ENCODE data around the gene PRKCA. TPM values are rescaled to one million over a fixed set of nuclear protein-coding genes. Genes with fewer than 3 reads are reported as not detected.

The PRKCA gene
- total and polyA plus RNA-seq, 2 donors (not counting 3 experiments of a cell fraction or from before 2014, with no cell fraction given) = 7.5 to 34.2 TPM

DNA sequence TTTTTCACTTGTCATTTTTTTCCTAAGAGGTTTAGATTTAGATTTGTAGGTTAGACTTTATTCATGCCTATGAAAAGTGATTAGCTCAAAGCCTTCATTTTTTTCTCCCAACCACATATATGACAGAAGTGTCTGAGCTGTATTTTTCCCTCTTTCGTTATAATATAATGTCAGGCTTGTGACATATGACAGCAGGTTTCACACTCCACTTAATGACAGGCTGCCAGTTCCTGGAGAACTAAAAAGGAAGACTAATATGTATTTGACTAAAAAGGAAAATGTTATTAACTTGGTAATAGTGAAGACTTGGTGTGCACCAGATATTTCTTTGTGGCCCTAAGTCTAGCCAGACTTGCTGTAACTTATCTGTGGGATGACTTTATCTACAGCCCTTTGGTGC is 331.8 kb downstream of the PRKCA start:
- no peaks in the 10 kb centered on the region for H3K9me1 ChIP-seq (replicated peaks; ENCODE audit: control insufficient read depth, extremely low read depth, insufficient read depth, low read length)
- BruUV-seq (replicated peaks) = no TSS peak
- H3K9ac ChIP-seq (replicated peaks; ENCODE audit: extremely low read depth, insufficient read depth, low read length) = no peak overlapping the region
- intact Hi-C loops (cut with micrococcal nuclease) = no loop called here
- no peaks in the 10 kb centered on the region for H4K20me1 ChIP-seq (replicated peaks; ENCODE audit: control insufficient read depth, extremely low read depth, insufficient read depth, low read length)
- FAIRE-seq = no peak
- H3K9me3 ChIP-seq (replicated peaks; ENCODE audit: control insufficient read depth, insufficient read depth, low read length) = no peaks in the 10 kb centered on the region
- no peak overlapping the region for H3K27ac ChIP-seq (ENCODE audit: insufficient read depth, low read depth, low read length)
- POLR2A ChIA-PET = no interaction called here
- no peak for DNase-seq (ENCODE audit: low read depth, low spot score)
- H2AFZ ChIP-seq (ENCODE audit: low read depth, low read length) = no peak overlapping the region
- no peaks in the 10 kb centered on the region for H3K79me2 ChIP-seq (ENCODE audit: control insufficient read depth, insufficient read depth, low read length)
- dilution Hi-C loops (cut with MboI; ENCODE audit: extremely low pct_ligation_motif_present, low sequenced_read_pairs) = no loop called here
- CTCF ChIA-PET = interaction anchor here (1.3 to 1.4 kb wide), 2 partner anchors 17 to 40 kb away, joined by 3 to 6 read pairs; no protein-coding TSS in a partner anchor
- no peaks in the 10 kb centered on the region for H3K27me3 ChIP-seq (ENCODE audit: control insufficient read depth in 2 of 2, insufficient read depth in 2 of 2, low read length in 2 of 2)
- H3K36me3 ChIP-seq (ENCODE audit: control insufficient read depth in 2 of 2, extremely low read depth in 1 of 2, insufficient read depth in 2 of 2, low read length in 2 of 2) = no peaks in the 10 kb centered on the region
- no peaks in the 10 kb centered on the region for H3K4me1 ChIP-seq (ENCODE audit: control insufficient read depth, extremely low read depth, insufficient read depth, low read length)
- TF ChIP-seq JUN (IDR thresholded peaks at IDR 0.05; ENCODE audit: borderline replicate concordance, insufficient read depth, insufficient read length, low read depth) (no peak), POLR2A (IDR thresholded peaks at IDR 0.05; ENCODE audit: low read depth, low read length) (no peak), FOS (IDR thresholded peaks at IDR 0.05; ENCODE audit: borderline replicate concordance, insufficient read depth, low read length) (no peak), GATA2 (IDR thresholded peaks at IDR 0.05; ENCODE audit: insufficient read depth, insufficient read length, low read depth, low read length) (no peak), EZH2 (IDR thresholded peaks at IDR 0.05; ENCODE audit: borderline replicate concordance, low read depth, low read length, severe bottlenecking) (no peak), MYC (IDR thresholded peaks at IDR 0.05; ENCODE audit: low read depth, low read length) (no peak), POLR2AphosphoS5 (IDR thresholded peaks at IDR 0.05; ENCODE audit: insufficient read depth, low read depth, low read length) (no peak)
- TF ChIP-seq, protein P1, sequence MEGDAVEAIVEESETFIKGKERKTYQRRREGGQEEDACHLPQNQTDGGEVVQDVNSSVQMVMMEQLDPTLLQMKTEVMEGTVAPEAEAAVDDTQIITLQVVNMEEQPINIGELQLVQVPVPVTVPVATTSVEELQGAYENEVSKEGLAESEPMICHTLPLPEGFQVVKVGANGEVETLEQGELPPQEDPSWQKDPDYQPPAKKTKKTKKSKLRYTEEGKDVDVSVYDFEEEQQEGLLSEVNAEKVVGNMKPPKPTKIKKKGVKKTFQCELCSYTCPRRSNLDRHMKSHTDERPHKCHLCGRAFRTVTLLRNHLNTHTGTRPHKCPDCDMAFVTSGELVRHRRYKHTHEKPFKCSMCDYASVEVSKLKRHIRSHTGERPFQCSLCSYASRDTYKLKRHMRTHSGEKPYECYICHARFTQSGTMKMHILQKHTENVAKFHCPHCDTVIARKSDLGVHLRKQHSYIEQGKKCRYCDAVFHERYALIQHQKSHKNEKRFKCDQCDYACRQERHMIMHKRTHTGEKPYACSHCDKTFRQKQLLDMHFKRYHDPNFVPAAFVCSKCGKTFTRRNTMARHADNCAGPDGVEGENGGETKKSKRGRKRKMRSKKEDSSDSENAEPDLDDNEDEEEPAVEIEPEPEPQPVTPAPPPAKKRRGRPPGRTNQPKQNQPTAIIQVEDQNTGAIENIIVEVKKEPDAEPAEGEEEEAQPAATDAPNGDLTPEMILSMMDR (IDR thresholded peaks at IDR 0.05; ENCODE audit: extremely low read depth in 1 of 2, insufficient read depth in 1 of 2, low read depth in 1 of 2, low read length in 2 of 2) = no peak
- TF ChIP-seq, protein P2, sequence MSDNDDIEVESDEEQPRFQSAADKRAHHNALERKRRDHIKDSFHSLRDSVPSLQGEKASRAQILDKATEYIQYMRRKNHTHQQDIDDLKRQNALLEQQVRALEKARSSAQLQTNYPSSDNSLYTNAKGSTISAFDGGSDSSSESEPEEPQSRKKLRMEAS (IDR thresholded peaks at IDR 0.05; ENCODE audit: insufficient read depth, insufficient read length) = no peak
- no peak overlapping the region for H3K4me3 ChIP-seq (replicated peaks in 1 of 3; ENCODE audit: insufficient read depth in 1 of 3, low read depth in 1 of 3, low read length in 3 of 3)
- H3K4me2 ChIP-seq (ENCODE audit: insufficient read depth, low read length) = no peak overlapping the region

Data from endothelial cell of umbilical vein (primary cell).